GM19238 (cell line): ENCODE results near the gene LAGE3.

Experiments used
- DNase-seq: peaks from one replicate; pipeline ENCODE4 v3.0.0; 2011; ENCODE audit warnings: low spot score; ENCODE audit not compliant: insufficient read length

Gene LAGE3

DNA sequence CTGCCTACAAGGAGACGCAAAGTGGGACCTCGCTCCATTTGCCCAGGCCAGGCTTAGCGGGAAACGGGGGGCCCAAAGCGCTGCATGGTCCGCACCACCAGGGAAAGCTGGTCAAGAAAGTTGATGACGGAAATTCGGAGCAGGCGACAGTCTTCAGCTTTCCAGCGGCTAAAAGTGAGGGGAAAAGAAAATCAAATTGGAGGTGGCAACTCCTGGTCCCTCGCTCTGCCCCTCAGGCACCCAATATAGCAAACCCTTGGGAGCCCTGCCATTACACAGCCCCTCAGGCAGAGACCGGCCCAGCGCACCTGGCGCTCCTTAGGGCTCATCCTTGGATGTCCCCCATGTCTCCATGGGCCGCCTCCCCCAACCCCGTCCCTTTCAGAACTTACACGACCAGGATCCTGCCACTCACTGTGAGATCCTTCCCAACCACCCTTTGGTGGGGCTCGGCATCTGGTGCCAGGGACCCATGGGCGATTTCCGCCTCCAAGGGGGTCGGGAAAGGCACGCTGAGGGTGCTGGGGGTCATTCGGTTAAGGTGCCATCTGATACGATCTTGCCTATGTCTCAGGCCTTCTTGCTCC lies 1.1 kb downstream of the LAGE3 start:
- DNase-seq: no peak

DNA sequence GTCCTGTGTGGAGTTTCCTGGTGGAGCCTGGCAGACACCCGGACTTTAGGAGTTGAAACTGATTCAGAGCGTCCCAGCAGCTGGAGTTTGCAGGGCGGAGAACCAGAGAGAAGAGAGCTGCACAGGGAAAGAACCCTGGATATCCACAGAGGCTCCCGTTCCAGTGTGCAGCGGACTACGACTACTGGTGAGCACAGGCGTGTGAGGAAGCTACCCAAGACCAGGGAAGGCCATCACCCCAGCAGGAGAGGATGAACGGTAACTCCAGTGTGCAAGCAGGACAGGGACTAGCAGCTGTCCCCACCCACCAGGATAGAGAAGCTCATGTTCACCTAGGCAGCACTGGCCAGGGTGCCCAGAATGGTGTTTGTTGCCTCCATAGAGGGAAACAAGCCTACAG lies 2.3 kb downstream of the LAGE3 start:
- DNase-seq: no peak

DNA sequence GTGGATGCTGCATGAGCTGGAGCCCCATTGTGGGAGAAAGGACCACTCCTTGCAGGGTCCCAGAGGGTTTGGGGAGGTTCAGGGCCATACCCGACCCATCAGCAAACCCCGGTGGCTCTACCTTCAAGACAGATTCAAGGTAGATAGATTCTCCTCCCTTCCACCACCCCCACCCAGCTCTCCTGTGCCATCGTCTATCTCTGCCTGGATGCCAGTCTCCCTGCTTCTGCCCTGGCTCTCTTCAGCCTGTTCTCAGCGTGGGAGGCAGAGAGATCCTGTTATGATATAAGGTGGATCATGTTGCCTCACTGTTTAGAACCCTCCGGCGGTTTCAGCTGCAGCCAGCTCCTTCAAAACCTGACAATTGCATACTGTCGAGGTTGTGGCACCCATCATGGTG lies 5.4 kb downstream of the LAGE3 start:
- DNase-seq: no peak

DNA sequence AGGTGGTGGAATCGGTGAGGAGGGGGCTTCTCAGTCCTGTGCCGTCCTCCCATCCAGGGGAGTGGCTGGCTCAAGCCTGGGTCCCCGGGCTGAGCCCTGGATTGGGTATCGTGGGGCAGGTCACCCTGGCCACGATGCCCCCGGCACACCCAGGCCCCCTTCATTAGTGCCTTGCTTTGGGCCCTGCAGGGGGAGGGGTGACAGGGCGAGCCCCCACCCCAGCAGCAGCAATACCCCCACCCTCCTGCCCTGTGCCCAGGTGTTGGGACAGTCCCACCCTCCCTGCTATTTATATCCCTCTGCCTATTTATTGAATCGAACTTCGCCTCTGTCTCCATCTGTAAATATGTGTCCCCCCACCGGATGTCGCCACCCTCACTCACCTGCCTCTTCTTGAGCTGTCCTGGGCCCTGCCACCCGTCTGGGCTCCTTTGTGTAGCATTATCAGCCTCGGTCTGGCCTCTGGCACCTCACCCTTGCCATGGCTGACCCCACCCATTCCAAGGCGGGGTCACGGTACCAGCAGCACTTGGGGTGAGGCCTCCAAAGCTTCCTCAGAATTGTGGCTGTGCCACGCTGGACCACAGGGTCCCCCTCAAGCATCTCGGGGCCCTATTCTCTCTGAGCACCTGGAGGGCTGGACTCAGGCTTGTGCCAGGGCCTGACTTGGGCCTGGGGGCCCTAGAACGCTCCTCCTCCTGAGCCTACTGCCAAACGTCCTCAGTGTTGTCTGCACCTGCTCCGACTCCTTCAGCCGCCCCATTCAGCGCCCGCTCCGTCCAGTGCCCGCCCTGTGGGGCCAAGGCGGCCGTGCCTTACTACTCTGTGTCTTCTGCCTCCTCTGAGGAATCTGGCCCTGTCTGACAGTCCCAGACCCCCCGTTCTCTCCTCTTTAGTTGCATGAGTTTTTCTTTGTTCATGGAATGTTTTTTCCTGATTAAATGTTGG lies 6.1 kb downstream of the LAGE3 start:
- no peak for DNase-seq

DNA sequence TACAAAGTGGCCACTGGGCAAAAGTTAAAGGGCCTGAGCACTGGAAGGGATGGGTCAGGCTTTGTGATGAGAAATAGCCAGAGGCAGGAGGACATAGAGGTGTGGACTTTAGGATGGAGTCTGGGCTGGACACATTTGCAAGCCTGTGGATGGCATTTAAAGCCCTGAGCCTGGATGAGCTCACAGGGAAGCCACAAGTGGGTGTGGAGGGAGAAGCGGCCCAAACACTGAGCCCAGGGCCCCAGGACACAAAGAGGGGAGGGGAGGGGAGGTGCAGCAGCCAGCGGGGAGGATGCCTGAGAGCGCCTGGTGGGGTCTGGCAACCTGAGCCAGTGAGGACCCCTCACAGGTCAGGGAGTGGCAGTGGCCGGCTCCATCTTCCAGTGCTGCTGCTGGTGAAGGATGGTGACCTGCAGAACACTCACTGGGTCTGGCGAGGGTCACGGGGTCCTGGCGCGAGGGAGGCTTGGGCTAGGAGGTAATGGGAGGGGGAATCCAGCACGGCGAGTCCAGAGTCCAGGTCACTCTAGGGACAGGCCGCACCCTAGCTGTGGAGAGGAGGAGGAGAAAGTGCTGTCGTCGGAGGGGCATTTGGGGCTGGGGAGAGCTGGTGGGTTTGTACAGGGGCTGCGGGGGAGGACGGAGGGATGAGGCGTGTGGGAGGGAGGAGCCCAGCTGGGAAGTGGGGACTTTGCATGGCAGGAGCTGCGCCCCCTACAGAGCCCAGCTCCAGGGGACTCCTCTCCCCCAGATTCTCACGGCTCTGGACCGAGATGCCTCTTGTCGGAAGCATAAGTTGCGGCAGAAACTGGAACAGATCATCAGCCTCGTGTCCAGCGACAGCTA lies 7.0 kb downstream of the LAGE3 start:
- DNase-seq: no peak

DNA sequence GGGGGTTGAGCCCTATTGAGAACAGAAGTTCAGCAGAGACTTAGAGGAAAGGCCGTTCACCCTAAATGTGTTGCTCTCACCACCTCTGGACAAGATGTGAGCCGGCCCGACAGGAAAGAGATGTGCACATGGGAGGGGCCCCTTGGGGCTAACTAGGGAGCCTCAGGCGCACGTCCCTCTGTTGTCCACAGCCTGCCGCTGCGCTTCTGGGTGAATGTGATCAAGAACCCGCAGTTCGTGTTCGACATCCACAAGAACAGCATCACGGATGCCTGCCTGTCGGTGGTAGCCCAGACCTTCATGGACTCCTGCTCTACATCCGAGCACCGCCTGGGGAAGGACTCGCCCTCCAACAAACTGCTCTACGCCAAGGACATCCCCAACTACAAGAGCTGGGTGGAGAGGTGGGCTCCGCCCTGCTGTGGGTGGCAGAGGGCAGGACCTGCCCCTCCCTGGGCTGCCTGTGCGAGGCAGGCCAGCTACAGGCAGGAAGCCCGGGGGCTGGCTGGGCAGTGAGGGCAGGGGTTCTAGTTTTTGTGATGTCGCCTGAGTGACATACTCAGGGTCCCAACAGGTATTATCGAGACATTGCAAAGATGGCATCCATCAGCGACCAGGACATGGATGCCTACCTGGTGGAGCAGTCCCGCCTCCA lies 8.0 kb downstream of the LAGE3 start:
- DNase-seq: no peak

DNA sequence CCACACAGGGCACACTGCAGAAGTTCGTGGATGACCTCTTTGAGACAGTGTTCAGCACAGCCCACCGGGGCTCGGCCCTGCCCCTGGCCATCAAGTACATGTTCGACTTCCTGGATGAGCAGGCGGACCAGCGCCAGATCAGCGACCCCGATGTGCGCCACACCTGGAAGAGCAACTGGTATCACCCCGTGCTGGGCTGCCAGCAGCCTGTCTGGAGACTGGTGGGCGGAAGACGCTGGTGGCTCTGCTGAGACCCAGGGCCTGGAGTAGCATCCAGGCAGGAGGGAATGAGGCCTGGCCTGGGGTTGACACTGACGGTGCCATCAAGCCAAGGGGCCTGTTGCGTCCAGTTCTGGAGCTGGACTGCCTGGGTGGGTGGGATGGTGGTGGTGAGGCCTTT lies 8.6 kb downstream of the LAGE3 start:
- no peak for DNase-seq

DNA sequence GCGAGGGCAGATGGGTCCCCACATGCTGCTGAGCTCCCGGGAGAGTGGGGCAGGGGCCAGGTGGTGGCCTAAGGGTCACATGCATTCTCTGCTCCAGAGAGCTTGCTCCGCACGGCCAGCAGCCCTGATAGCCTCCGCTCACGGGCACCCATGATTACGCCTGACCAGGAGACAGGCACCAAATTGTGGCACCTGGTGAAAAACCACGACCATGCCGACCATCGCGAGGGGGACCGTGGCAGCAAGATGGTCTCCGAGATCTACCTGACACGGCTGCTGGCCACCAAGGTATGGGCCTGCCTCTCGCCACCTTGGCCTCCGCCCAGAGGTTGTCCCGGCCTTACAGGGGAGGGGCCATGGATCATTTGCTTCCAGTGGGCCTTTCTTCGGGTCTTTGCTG lies 9.2 kb downstream of the LAGE3 start:
- DNase-seq: no peak

DNA sequence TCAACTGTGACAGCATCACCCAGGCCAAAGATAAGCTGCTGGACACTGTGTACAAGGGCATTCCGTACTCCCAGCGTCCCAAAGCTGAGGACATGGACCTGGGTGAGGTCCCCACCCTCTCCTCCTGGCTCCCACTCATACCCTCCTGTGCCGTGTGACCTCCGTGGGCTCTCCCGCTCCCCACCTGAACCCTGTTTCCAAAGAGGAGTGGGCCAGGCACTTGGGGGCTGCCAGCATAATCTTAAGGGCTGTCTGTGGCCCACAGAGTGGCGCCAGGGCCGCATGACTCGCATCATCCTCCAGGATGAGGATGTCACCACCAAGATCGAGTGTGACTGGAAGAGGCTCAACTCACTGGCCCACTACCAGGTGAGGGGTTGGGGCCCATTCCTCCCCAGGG lies 10.0 kb downstream of the LAGE3 start:
- no peak for DNase-seq

DNA sequence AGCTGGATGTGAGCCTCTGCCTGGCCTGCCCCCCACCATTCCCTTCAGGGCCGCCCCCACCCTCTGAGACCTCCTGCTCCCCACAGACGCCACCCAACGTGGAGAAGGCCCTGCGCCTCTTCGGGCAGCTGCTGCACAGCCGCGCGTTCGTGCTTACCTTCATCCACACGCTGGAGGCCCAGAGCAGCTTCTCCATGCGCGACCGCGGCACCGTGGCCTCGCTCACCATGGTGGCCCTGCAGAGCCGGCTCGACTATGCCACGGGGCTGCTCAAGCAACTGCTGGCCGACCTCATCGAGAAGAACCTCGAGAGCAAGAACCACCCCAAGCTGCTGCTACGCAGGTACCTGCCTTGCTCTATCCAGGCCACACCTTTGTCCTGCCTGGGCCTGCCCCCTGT lies 10.9 kb downstream of the LAGE3 start:
- no peak for DNase-seq

DNA sequence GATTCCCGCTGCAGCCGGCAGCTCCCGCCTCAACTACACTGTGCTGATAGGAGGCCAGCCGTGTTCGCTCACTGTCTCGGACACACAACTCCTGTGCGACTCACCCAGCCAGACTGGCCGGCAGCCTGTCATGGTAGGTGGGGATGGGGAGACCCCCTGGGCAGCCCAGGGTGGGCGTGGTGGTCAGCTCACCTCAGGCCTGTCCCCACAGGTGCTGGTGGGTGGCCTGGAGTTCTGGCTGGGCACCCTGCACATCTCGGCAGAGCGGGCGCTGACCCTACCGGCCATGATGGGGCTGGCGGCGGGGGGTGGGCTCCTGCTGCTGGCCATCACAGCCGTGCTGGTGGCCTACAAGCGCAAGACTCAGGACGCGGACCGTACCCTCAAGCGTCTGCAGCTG lies 11.5 kb downstream of the LAGE3 start:
- DNase-seq: no peak

DNA sequence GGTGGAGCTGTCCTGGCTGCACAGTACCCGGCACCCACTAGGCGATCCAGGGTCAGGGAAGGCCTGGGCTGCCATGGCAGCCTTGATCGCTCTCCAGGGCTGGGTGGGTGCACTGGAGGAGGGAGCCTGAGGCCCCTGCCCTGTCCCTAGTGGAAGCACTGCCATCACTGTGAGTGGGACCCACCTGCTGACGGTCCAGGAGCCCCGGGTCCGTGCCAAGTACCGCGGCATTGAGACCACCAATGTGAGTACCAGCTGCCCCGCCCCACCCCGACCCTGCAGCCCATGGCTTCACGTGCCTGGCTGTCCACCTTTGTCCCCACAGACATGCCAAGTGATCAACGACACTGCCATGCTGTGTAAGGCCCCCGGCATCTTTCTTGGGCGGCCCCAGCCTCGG lies 12.2 kb downstream of the LAGE3 start:
- no peak for DNase-seq

DNA sequence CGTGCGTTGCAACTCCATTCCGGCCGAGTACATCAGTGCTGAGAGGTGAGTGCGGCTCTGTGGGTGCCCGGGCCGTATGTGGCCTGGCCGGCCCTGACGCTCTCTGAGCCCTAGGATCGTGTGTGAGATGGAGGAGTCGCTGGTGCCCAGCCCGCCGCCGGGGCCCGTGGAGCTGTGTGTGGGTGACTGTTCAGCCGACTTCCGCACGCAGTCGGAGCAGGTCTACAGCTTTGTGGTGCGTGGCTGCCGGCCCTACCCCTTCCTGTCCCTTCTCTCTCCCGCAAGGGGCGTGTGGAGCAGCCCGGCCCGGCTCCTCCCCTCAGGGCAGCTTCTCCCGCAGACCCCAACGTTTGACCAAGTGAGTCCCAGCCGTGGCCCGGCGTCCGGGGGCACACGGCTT lies 13.0 kb downstream of the LAGE3 start:
- DNase-seq: no peak

DNA sequence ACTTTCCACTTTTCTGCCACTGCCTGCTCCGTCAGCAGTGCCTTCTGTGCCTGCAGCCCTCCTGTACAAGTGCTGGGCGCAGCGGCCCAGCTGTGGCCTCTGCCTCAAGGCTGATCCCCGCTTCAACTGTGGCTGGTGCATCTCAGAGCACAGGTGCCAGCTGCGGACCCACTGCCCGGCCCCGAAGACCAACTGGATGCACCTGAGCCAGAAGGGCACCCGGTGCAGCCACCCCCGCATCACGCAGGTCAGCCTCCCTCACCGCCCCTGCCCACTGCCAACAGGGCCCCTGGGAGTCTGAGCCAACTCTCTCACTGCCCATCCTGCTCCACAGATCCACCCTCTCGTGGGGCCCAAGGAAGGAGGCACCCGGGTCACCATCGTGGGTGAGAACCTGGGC lies 13.5 kb downstream of the LAGE3 start:
- DNase-seq: no peak

DNA sequence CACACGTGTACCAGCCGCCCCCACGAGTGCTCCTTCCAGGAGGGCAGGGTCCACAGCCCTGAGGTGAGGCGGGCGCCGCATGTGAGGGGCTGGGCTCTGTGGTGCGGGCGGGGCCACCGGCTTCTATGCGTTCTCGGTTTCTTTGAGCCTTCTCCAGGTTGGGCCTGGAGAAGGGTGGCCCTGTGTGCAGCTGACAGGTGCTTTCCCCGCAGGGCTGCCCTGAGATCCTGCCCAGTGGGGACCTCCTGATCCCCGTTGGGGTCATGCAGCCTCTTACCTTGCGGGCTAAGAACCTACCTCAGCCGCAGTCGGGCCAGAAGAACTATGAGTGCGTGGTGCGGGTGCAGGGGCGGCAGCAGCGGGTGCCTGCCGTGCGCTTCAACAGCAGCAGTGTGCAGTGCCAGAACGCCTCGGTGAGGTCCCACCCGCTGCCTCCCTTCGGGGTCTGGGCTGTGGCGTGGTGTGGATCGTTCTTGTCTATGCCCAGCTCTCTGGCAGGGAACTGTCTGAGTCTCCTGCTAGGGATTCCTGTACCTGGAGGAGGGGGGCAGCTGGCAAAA lies 14.2 kb downstream of the LAGE3 start:
- no peak for DNase-seq

DNA sequence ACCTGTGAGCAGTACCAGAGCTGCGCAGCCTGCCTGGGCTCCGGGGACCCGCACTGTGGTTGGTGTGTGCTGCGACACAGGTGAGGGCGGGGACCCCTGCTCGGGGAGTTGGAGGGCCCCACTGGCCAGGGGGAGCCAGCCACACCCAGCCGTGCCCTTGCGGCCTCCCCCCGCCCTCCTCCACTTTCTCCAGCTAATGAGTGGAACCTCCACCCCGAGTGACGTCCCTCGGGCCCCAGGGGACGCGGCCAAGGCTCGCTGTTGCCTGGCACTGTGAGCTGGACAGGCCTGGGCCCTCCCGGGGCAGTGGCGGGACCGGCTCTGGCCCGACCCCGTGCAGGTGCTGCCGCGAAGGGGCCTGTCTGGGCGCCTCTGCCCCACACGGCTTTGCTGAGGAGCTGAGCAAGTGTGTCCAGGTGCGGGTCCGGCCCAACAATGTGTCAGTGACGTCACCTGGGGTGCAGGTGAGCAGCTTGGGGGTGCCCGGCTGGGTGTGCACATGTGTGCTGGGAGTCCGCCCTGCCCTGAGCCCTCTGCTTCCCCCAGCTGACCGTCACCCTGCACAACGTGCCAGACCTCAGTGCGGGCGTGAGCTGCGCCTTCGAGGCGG lies 15.4 kb downstream of the LAGE3 start:
- DNase-seq: no peak

DNA sequence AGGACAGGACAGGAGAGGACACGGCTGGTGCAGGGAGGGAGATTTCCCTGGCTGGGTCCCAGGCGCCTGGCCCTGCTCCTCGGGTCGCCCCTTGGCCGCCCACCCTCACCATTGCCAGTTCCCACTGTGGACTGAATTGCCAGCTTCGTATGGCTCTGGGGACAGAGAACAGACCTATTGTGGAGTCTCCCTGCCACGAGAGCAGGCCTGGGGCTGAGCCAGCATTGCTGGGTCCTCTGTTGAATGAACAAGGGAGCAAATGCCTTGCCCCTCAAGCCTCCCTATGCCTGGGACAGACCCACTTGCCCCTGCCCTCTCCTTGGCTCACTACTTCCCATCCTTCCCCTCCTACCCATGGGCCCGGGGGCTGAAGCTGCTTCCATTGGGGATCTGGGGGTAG lies 16.7 kb downstream of the LAGE3 start:
- DNase-seq: no peak

DNA sequence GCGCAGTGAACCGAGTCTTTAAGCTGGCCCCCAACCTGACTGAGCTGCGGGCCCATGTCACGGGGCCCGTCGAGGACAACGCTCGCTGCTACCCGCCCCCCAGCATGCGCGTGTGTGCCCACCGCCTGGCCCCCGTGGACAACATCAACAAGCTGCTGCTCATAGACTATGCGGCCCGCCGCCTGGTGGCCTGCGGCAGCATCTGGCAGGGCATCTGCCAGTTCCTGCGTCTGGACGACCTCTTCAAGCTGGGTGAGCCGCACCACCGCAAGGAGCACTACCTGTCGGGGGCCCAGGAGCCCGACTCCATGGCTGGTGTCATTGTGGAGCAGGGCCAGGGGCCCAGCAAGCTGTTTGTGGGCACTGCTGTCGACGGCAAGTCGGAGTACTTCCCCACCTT lies 18.8 kb downstream of the LAGE3 start:
- no peak for DNase-seq

DNA sequence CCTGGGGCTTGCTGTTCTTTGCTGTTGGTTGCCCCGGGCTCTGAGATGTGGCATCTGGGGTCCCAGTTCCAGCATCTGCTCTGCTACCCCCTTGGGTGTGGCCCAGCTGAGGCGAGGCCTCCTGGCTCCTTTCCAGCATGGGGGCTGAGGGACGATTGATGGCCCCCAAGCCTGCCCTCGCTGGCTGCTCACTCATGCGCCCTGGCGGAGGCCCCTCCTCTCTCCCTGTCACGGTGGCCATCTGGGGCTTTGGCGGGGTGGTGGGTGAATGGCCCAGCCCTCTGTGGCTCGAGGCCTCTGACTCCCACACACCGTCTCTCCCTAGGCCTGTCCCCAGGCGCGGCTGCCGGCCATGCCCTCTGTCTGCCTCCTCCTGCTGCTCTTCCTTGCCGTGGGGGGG lies 19.2 kb downstream of the LAGE3 start:
- DNase-seq: no peak

DNA sequence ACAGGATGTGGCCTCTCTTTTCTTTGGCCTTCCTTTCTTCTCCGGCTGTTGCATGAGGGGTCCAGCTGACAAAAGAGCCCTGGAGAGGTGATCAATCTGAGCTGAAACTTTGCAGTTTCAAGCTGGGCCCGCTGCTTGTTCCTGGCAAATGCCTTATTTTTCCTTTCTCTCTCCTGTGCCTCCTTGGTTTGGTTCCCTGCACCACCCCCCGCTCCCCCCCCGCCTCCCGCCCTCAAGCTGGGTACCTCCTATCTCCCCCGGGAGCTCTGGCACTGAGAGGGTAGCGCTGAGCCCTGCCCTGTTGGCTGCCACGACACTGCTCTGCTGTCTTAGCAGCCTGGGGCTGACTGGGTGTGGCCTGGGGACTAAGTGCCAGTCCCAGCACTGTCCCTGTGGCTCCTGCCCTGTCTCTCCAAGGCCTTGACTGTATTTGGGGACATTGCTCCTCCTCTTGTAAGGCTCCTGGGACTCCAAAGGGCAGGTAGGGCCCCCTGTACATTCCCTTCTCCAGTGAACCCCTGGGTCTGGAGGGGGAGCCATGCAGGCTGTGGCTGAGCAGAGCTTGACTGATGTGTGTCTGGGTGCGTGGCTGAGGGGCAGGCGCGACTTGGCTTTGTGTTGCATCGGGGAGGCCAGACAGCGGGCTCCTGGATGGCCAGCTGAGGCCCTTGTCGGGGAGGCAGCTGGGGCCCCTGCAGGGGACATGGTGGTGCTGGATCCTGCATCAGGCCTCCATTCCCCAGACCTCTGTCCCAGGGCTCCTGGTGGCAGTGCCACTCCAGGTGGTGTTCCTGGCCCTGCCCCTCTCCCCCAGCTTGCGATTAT lies 19.9 kb downstream of the LAGE3 start:
- no peak for DNase-seq
